ENCODE data around the gene MAPK8. TPM values are rescaled to one million over a fixed set of nuclear protein-coding genes. Genes with fewer than 3 reads are reported as not detected.
A peak's percentile ranks its signal among the peaks of the same experiment; 100 is the strongest.
"Not testable (repeated sequence)": the region's sequence is repeated elsewhere in the genome, so short reads cannot be mapped to it uniquely, and the experiment has no call there.

Gene MAPK8
- total RNA-seq: 40.0 TPM

- peak; percentile 93 for DNase-seq (ENCODE audit: low spot score)
Observed at GRCh38 chr10:48306265-48306869, at the start of gene MAPK8. MAPK8 (plus strand) TSS chr10:48306677; CDS start chr10:48401661, 94,984 bp downstream.

- DNase-seq (ENCODE audit: low spot score): no peak
Observed at GRCh38 chr10:48257407-48257961, 49.0 kb upstream of the MAPK8 start.

GRCh38 chr10:48258105-48258504 is 48.4 kb upstream of the MAPK8 start:
- DNase-seq (ENCODE audit: low spot score): no peak

GRCh38 chr10:48266528-48266927 is 39.9 kb upstream of the MAPK8 start:
- no peak for DNase-seq (ENCODE audit: low spot score)

- DNase-seq (ENCODE audit: low spot score): no peak
Observed at GRCh38 chr10:48271047-48271730, 35.3 kb upstream of the MAPK8 start.

- no peak for DNase-seq (ENCODE audit: low spot score)
Observed at GRCh38 chr10:48272682-48273081, 33.8 kb upstream of the MAPK8 start.

- DNase-seq (ENCODE audit: low spot score): no peak
Observed at GRCh38 chr10:48273741-48274140, 32.7 kb upstream of the MAPK8 start.

- no peak for DNase-seq (ENCODE audit: low spot score)
Observed at GRCh38 chr10:48274636-48275035, 31.8 kb upstream of the MAPK8 start, which contains the start of gene FRMPD2. FRMPD2 (minus strand) TSS chr10:48274696; CDS start chr10:48274567, 129 bp downstream.

- DNase-seq (ENCODE audit: low spot score): no peak
Observed at GRCh38 chr10:48277093-48277492, 29.4 kb upstream of the MAPK8 start.

GRCh38 chr10:48279081-48279751 is 27.3 kb upstream of the MAPK8 start:
- no peak for DNase-seq (ENCODE audit: low spot score)

GRCh38 chr10:48281697-48282096 is 24.8 kb upstream of the MAPK8 start:
- DNase-seq (ENCODE audit: low spot score): not testable (repeated sequence)

- no peak for DNase-seq (ENCODE audit: low spot score)
Observed at GRCh38 chr10:48282829-48283228, 23.6 kb upstream of the MAPK8 start.

GRCh38 chr10:48284002-48284546 is 22.4 kb upstream of the MAPK8 start:
- DNase-seq (ENCODE audit: low spot score): no peak

- DNase-seq (ENCODE audit: low spot score): no peak
Observed at GRCh38 chr10:48284811-48285210, 21.7 kb upstream of the MAPK8 start.

- no peak for DNase-seq (ENCODE audit: low spot score)
Observed at GRCh38 chr10:48285710-48286109, 20.8 kb upstream of the MAPK8 start.

- no peak for DNase-seq (ENCODE audit: low spot score)
Observed at GRCh38 chr10:48286356-48286755, 20.1 kb upstream of the MAPK8 start.

GRCh38 chr10:48287417-48288391 is 18.8 kb upstream of the MAPK8 start:
- DNase-seq (ENCODE audit: low spot score): peak; percentile 55

- no peak for DNase-seq (ENCODE audit: low spot score)
Observed at GRCh38 chr10:48288661-48289060, 17.8 kb upstream of the MAPK8 start.

- peak; percentile 38 for DNase-seq (ENCODE audit: low spot score)
Observed at GRCh38 chr10:48289501-48290238, 16.8 kb upstream of the MAPK8 start.

- no peak for DNase-seq (ENCODE audit: low spot score)
Observed at GRCh38 chr10:48290286-48290685, 16.2 kb upstream of the MAPK8 start.

Measured in mucosa of gallbladder (tissue), 1 donor.